GM11168 (cell line): Measurements from ENCODE around the gene KIF26B.

Source experiments
- in situ Hi-C: fragments of 300-500 bp; cut with MboI; formaldehyde crosslinking; loops from one replicate; pipeline ENCODE4 v1.12.0; 2022; ENCODE audit warnings: low sequenced_read_pairs; ENCODE audit not compliant: unreplicated experiment

The KIF26B gene

GRCh38 chr1:245512181-245512888 is 357.6 kb downstream of the KIF26B start:
- in situ Hi-C loops: no loop called here

- in situ Hi-C loops: no loop called here
These were observed 358.3 kb downstream of the KIF26B start for GRCh38 chr1:245512980-245513578.

DNA sequence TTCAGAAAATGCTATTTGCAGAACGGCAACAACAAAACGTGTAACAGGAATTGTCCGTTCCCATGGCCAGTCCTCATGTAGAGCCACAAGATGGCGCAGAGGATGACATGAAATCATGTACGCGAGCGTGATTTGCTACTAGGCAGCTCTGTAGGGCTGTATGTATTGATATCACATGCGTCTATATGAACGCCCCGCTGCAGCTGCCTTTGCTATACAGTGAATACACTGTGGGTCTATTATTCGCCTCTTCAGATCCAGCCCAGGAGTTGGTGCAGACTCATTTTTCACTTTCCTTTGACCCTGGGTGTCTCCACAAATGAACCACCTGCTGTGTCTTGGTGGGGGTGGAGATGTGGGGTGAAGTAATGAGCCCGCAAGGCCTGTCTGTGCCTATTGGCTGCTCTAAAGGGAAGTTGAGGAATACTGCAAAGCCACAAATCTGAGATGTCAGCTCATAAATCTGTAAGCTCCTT is 361.5 kb downstream of the KIF26B start:
- in situ Hi-C loops: no loop called here

DNA sequence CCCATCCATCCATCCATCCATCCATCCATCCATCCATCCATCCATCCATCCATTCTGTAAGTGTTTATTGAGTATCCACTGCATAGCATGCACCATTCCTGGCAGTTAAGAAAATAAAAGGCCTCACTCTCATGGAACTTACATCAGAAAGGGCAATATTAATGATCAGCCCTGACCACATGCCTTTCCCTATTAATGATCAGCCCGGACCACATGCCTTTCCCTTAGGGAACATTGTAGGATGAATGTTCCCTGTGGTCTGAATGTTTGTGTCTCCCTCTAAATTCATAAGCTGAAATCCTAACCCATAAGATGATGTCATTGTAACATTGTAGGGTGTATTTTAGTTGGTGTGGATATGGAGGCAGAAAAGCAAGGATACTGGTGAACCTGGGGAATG is 365.8 kb downstream of the KIF26B start:
- in situ Hi-C loops: no loop called here

DNA sequence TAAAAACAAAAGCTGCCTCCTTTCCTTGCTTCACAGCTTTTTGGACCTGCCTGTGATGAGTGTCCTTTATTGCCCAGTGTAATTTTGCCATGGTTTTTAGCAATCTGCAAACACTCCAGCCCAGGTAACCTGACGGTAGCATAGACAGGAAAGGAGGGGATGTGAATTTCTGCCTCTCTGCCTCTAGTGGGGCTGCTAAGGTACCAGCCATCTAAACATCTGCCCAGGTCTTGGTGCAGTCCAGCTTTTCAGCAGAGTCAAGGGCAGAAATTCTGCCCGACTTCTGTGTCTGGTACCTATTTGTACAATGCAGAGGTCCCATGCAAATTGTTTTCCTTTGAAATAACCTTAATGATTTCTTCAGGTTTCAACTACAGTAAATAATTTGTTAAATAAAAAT is 371.4 kb downstream of the KIF26B start:
- in situ Hi-C loops: no loop called here

GRCh38 chr1:245528258-245528635 is 373.5 kb downstream of the KIF26B start:
- in situ Hi-C loops: no loop called here

DNA sequence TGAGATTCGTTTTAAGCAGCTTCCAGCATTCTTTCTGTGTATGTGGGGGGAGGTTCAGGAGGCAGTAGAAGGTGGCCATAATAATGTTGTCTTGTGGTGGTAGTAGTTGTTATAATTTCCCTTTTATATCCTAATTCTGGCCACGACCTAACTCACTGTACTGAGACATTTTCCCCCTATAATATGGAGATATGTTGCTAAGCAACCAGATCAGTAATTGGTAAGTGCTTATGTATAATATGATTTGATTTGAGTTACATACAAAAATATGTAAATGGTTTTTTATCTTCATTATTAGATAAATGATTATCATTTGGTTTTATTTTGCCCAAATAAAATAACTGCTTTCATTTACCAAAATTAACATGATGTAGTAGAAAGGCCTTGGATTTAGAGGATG is 376.2 kb downstream of the KIF26B start:
- in situ Hi-C loops: no loop called here

GRCh38 chr1:245537992-245538391 is 383.2 kb downstream of the KIF26B start:
- in situ Hi-C loops: no loop called here

DNA sequence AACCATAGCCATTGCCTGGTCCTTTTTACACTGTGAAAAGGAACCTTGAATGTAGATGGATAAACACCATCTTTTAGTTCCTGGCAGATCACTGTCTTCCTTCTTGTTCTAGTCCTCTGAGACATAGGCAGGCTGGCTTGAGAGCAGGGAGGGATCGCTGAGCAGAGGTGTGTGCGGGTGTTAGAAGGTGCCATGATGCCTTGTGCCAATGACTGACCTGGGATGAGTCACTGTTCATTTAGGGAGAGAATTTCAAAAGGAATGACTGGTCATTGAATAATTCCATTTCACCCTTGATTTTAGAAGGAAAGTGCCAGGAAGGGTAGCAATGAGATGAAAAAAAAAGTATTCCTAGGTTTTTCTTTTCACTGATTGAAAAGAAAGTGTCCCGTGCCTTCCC is 383.9 kb downstream of the KIF26B start:
- in situ Hi-C loops: no loop called here

- in situ Hi-C loops: no loop called here
These were observed 386.6 kb downstream of the KIF26B start for GRCh38 chr1:245541369-245541768.

DNA sequence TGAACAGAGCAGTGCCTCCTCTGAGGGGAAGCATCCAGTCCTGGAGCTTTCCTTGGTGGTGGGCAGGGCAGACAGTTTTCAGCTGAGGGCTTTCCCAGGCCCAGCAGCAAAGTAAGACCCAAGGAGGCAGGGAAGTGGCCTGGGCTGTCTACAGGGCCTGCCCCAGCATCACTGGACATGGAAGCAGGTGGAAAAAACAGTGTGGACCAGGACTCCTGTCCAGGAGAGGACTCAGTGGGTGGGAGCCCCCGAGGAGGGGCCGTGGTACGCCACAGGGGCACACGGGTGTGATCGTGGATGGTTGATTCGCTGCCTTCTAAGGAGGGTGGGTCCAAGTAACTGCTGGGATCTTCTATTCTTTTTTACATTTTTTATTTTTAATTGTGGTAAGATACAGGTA is 387.6 kb downstream of the KIF26B start:
- in situ Hi-C loops: no loop called here

GRCh38 chr1:245544236-245544635 is 389.5 kb downstream of the KIF26B start:
- in situ Hi-C loops: no loop called here

- in situ Hi-C loops: no loop called here
These were observed 392.1 kb downstream of the KIF26B start for GRCh38 chr1:245546875-245547274.

DNA sequence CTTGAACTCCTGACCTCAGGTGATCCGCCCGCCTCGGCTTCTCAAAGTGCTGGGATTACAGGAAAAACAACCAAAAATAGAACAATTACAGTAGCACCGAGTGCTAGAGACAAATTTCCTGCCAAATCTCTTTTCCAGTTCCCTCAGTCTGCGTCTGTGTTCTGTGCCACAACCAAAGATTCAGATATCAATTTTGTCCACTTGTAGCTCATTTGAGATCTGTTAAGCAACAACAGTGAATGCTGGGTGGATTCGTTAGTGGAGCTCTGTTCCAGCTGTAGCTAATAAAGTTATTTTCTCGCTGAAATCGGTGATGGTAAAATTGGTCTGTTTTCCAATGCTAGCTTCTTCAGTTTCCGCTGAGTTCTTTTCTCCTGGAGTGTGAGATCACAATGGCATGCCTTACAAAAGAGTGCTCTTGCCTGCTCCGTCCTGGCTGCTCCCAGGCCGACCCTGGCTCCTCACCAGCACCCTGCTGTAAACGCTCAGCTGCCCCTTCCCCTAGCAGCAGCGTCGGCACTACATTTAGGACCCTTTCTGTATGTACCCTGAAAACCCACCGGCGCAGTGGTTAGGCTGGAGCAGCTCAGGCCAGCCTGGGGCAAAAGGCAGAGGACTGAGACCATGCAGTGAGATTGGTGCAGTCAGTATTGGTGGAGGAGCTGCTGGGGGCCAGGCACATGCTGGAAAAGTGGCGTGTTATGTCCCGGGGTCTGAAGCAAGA is 395.4 kb downstream of the KIF26B start:
- in situ Hi-C loops: no loop called here

DNA sequence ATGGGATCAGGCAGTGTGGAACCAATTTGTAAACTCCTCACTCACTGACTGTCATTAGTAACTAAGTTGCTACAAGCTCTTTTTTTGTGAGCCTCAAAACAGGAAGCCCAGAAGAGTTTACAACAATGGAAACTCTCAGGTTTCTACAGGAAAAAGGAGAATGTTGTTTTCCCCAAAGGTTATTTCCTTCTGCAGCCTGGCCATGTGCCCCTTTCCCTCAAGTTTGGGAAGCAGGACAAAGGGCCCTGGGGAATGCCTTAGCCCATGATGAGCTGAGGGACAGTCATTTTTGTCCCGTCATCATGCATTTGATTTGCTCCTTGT is 395.9 kb downstream of the KIF26B start:
- in situ Hi-C loops: no loop called here

- in situ Hi-C loops: no loop called here
These were observed 396.8 kb downstream of the KIF26B start for GRCh38 chr1:245551536-245551935.

- in situ Hi-C loops: no loop called here
These were observed 397.5 kb downstream of the KIF26B start for GRCh38 chr1:245552331-245552730.

DNA sequence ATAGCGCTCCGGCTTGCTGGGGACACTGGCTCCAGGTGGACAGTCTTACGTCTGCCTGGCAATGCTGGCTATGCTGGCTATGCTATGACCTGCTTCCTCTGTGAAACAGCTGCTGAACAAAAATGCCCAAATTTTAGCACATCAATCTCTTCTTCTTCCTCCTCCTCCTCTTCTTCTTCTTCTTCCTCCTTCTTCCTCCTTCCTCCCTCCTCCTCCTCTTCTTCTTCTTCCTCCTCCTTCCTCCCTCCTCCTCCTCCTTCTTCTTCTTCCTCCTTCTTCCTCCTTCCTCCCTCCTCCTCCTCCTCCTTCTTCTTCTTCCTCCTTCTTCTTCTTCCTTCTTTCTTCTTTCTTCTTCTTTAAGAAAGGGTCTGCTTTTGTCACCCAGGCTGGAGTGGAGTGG is 401.3 kb downstream of the KIF26B start:
- in situ Hi-C loops: no loop called here

DNA sequence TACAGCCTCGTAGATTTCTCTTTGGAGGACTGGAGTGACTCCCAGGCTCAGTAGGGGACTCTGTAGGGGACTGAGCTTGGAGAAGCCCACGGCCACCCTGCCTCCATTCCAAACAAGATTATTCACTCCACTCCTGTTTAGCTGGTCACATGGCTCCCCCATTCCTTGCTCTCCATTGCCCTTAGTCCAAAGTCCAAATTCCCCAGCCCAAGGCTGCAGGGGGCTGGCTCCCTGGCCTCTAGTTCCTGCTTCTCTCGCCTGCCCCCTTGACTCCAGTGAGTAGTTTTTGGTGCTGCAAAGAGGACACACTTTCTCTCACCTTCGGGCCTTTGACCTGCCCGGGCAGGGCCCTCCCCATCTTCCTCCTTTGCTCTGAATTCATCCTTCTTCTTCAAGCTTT is 403.3 kb downstream of the KIF26B start:
- in situ Hi-C loops: no loop called here

DNA sequence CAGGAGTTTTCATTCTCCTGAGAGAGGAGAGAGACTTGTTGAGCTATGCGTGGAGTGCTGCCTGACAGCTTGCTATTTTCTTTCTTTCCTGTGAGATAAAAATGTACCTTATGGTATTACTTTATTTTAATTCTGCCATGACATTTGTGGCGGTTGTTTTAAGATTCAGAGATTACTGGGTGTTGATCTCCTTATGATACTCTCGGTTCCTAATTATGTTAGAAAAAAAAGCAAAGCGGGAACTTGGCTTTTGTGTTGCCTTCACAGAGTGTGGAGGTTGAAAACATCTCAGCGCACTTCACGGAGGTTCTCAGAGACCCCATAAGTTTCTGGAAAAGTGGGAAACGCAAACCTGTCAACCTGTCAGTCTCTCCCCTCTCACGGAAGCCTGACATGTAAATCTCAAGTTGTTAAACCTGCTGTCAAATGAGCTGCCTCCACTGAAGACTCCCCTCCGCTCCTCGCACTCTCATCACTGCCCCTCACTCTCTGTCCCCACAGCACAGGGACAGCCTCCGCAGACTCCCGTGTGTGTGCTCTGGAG is 405.6 kb downstream of the KIF26B start:
- in situ Hi-C loops: no loop called here

DNA sequence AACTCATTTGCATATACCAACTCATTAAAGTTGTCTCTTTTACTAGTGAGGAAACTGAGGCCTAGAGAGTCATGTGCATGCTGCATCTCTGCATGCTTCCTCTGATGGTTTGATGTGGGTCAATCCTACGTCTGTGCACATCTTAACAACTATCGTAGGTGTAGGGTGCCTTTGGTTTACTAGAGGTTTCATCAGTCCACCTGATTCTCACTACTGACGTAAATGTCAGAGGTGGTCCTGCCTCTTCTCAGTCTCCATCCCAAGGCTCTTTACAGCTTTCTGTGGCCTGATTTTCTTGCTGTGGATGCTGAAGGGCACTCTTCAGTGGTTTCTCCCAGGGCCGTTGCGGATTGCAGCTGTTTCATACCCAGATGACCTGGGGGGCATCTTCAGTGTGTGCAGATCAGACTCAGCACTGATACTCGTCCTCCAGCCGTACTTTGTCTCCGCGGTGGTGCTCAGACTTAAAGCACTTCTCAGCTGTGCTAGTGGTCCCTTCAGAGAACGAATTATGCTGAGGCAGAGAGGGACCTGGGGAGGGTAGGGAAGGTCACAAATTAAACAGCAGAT is 407.0 kb downstream of the KIF26B start:
- in situ Hi-C loops: no loop called here
